Peyer's patch (tissue), 4 donors: ENCODE measurements around the gene LONP2.

Experiments
- POLR2A ChIP-seq, 2 donors: fragments of 450-650 bp; IDR thresholded peaks; one replicate each; pipeline ENCODE4 v1.5.1; 2017; ENCODE audit warnings: antibody characterized with exemption in 2 of 2, mild to moderate bottlenecking in 2 of 2, moderate library complexity in 2 of 2
- TF ChIP-seq, protein P1 (sequence below), 6 experiments: fragments of 450-650 bp in 4 of 6; fragments of 200-600 bp in 2 of 6; sonication (generic) in 1 of 6; IDR thresholded peaks; one replicate each; pipeline ENCODE4 v1.5.1; 2017 to 2019; ENCODE audit warnings: antibody characterized with exemption in 6 of 6, mild to moderate bottlenecking in 3 of 6, moderate library complexity in 1 of 6

- TF ChIP-seq, protein P1, sequence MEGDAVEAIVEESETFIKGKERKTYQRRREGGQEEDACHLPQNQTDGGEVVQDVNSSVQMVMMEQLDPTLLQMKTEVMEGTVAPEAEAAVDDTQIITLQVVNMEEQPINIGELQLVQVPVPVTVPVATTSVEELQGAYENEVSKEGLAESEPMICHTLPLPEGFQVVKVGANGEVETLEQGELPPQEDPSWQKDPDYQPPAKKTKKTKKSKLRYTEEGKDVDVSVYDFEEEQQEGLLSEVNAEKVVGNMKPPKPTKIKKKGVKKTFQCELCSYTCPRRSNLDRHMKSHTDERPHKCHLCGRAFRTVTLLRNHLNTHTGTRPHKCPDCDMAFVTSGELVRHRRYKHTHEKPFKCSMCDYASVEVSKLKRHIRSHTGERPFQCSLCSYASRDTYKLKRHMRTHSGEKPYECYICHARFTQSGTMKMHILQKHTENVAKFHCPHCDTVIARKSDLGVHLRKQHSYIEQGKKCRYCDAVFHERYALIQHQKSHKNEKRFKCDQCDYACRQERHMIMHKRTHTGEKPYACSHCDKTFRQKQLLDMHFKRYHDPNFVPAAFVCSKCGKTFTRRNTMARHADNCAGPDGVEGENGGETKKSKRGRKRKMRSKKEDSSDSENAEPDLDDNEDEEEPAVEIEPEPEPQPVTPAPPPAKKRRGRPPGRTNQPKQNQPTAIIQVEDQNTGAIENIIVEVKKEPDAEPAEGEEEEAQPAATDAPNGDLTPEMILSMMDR (IDR thresholded peaks at IDR 0.05) = no peak
- no peak for TF ChIP-seq POLR2A (IDR thresholded peaks at IDR 0.05)
Observed at GRCh38 chr16:48329138-48329537, 85.0 kb downstream of the LONP2 start.
